Panc1 (cell line): ENCODE results near the gene MTM1. TPM values are rescaled to one million over a fixed set of nuclear protein-coding genes. Genes with fewer than 3 reads are reported as not detected.

Source experiments
- ATAC-seq: fragments of 200-7000 bp; cut with Tn5 transposase; 2 replicates; pipeline ENCODE4 v1.9.1; 2020; ENCODE audit warnings: mild to moderate bottlenecking, moderate library complexity
- BruUV-seq: library from RNA; stranded (reverse); fragments of 400-500 nt; replicated peaks from 2 replicates; lab custom pipeline; 2021; lab: Mats Ljungman, UMichigan
- CTCF ChIA-PET: fragments of 300-600 bp; sonication (Branson Sonifier 250); formaldehyde crosslinking; loops from one replicate; lab custom pipeline; 2022; ENCODE audit warnings: antibody characterized with exemption; lab: Charles Lee
- POLR2A ChIA-PET: fragments of 300-600 bp; sonication (Branson Sonifier 250); formaldehyde crosslinking; loops from one replicate; lab custom pipeline; 2022; ENCODE audit warnings: antibody characterized with exemption; lab: Charles Lee
- DNase-seq: peaks from one replicate; pipeline ENCODE4 v3.0.0-alpha.2; 2010; ENCODE audit warnings: low read depth, low spot score
- H3K27ac ChIP-seq: 2 replicates; pipeline ENCODE4 v1.5.1; 2011; ENCODE audit warnings: mild to moderate bottlenecking, low read length, inconsistent platforms
- H3K27me3 ChIP-seq: fragments of 200-500 bp; sonication (Bioruptor generic); 2 replicates; pipeline ENCODE4 v1.6.0; 2014; ENCODE audit warnings: low read length, inconsistent platforms; ENCODE audit not compliant: control insufficient read depth, insufficient read depth
- H3K36me3 ChIP-seq: fragments of 200-500 bp; sonication (Bioruptor generic); 2 replicates; pipeline ENCODE4 v1.5.1; 2014; ENCODE audit warnings: inconsistent platforms, mild to moderate bottlenecking, low read length, moderate library complexity; ENCODE audit not compliant: control insufficient read depth, insufficient read depth
- H3K4me1 ChIP-seq: 2 replicates; pipeline ENCODE4 v1.5.1; 2011; ENCODE audit warnings: inconsistent platforms, mild to moderate bottlenecking, low read length, moderate library complexity; ENCODE audit not compliant: control insufficient read depth, insufficient read depth
- H3K4me3 ChIP-seq, 2 experiments: 2 replicates each; pipeline ENCODE4 v1.5.1; 2011 to 2012; ENCODE audit warnings: low read depth in 2 of 2, low read length in 2 of 2, mild to moderate bottlenecking in 2 of 2, inconsistent platforms in 1 of 2, moderate library complexity in 1 of 2
- H3K9me3 ChIP-seq: fragments of 200-500 bp; sonication (Bioruptor generic); 2 replicates; pipeline ENCODE4 v1.5.1; 2014; ENCODE audit warnings: low read depth, mild to moderate bottlenecking, inconsistent platforms, low read length, moderate library complexity; ENCODE audit not compliant: control insufficient read depth, insufficient read depth
- CTCF ChIP-seq: fragments of 450-650 bp; IDR thresholded peaks from 2 replicates; pipeline ENCODE4 v1.5.1; 2017; ENCODE audit warnings: mild to moderate bottlenecking
- POLR2AphosphoS5 ChIP-seq: IDR thresholded peaks from 2 replicates; pipeline ENCODE4 v1.6.1; 2012; ENCODE audit warnings: mild to moderate bottlenecking, low read depth, low read length, moderate library complexity
- REST ChIP-seq, 2 experiments: IDR thresholded peaks; 2 replicates each; pipeline ENCODE4 v1.6.1; 2011 to 2012; ENCODE audit warnings: low read depth in 2 of 2, control low read depth in 1 of 2, low read length in 1 of 2, mild to moderate bottlenecking in 1 of 2, moderate library complexity in 1 of 2; ENCODE audit not compliant: insufficient read depth in 1 of 2
- SIN3A ChIP-seq: IDR thresholded peaks from 2 replicates; pipeline ENCODE4 v1.6.1; 2012; ENCODE audit warnings: low read depth, mild to moderate bottlenecking, low read length, moderate library complexity, borderline replicate concordance; ENCODE audit not compliant: insufficient read depth
- TCF7L2 ChIP-seq: IDR thresholded peaks from 2 replicates; pipeline ENCODE4 v1.6.1; 2011; ENCODE audit warnings: mild to moderate bottlenecking, low read depth, low read length, inconsistent platforms
- in situ Hi-C: cut with HindIII; loops from 2 replicates; pipeline ENCODE4 v1.10.0; 2016; ENCODE audit warnings: low sequenced_read_pairs, low pct_unique_long_range_greater_than_20kb
- intact Hi-C: fragments of 100-400 bp; cut with micrococcal nuclease; formaldehyde crosslinking; loops from one replicate; pipeline ENCODE4 v1.10.0; 2022; ENCODE audit not compliant: unreplicated experiment
- total RNA-seq: library from RNA; stranded (reverse); gene quantifications from one replicate; pipeline ENCODE4 v1.2.1, GENCODE V29; 2021; ENCODE audit not compliant: unreplicated experiment

MTM1 gene
- total RNA-seq, 1 experiment from 2014 or later: 24.0 TPM

GRCh38 chrX:150702966-150703694 is 134.7 kb downstream of the MTM1 start:
- Histone ChIP-seq H3K4me3 (no peak overlapping the region), H3K27ac (no peak overlapping the region), H3K9me3 (no peaks in the 10 kb centered on the region), H3K4me1 (no peaks in the 10 kb centered on the region; the same call in 1 of the 2 replicates), H3K36me3 (0 out of 2 replicates have a peak, but pooled peaks cover 2% of the 10 kb centered on the region), H3K27me3 (no peaks in the 10 kb centered on the region)
- POLR2A ChIA-PET: no interaction called here
- BruUV-seq: no TSS peak
- intact Hi-C loops (no loop called here), in situ Hi-C loops (no loop called here)
- DNase-seq: no peak
- TF ChIP-seq REST (IDR thresholded peaks at IDR 0.05; ENCODE audit: insufficient read depth in 1 of 2, low read depth in 2 of 2, low read length in 1 of 2): no peak
- TF ChIP-seq SIN3A: no peak
- no peak for TF ChIP-seq CTCF
- no peak for ATAC-seq
- CTCF ChIA-PET: no interaction called here

DNA sequence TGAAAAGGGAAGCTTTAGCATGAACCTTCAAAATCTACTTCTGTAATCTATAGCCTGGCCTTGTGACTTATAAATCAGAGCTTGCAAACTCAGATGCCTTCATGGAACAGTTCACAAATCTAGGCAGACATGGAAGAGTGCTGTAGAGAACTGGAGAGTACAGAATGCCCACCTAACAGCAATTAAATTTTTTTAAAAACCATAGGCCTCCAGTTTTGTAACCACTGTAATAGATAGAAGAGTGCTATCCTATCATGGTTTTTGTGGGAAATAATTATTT is 135.2 kb downstream of the MTM1 start:
- Histone ChIP-seq H3K36me3 (0 out of 2 replicates have a peak, but pooled peaks cover 2% of the 10 kb centered on the region), H3K4me1 (no peaks in the 10 kb centered on the region; the same call in 1 of the 2 replicates), H3K27me3 (no peaks in the 10 kb centered on the region), H3K9me3 (no peaks in the 10 kb centered on the region), H3K27ac (no peak overlapping the region), H3K4me3 (no peak overlapping the region)
- BruUV-seq: no TSS peak
- intact Hi-C loops: no loop called here
- ChIA-PET POLR2A (no interaction called here), CTCF (no interaction called here)
- TF ChIP-seq POLR2AphosphoS5: no peak
- no peak for TF ChIP-seq SIN3A
- TF ChIP-seq REST (IDR thresholded peaks at IDR 0.05; ENCODE audit: insufficient read depth in 1 of 2, low read depth in 2 of 2, low read length in 1 of 2): no peak
- no peak for TF ChIP-seq CTCF
- no peak for TF ChIP-seq TCF7L2
- in situ Hi-C loops: no loop called here
- ATAC-seq (no peak), DNase-seq (no peak)
